NB4 (cell line): ENCODE results near the gene GTPBP2.

Experiments used
- CTCF ChIP-seq: IDR thresholded peaks from one replicate; pipeline ENCODE4 v1.5.1; 2012; ENCODE audit warnings: low read depth, low read length
- POLR2A ChIP-seq: IDR thresholded peaks from 2 replicates; pipeline ENCODE4 v1.6.1; 2011; ENCODE audit warnings: mild to moderate bottlenecking; ENCODE audit not compliant: insufficient read length; ENCODE audit errors: extremely low read depth
- TF ChIP-seq, protein P1 (sequence below): IDR thresholded peaks from 2 replicates; pipeline ENCODE4 v1.6.1; 2011; ENCODE audit warnings: low read depth, low read length

GRCh38 chr6:43667245-43668150, 38.4 kb upstream of the GTPBP2 start:
- TF ChIP-seq CTCF (peak; percentile 95), POLR2A (peak; percentile 11)
- TF ChIP-seq, protein P1, sequence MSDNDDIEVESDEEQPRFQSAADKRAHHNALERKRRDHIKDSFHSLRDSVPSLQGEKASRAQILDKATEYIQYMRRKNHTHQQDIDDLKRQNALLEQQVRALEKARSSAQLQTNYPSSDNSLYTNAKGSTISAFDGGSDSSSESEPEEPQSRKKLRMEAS = no peak
